ENCODE results near the gene RIIAD1.

DNA sequence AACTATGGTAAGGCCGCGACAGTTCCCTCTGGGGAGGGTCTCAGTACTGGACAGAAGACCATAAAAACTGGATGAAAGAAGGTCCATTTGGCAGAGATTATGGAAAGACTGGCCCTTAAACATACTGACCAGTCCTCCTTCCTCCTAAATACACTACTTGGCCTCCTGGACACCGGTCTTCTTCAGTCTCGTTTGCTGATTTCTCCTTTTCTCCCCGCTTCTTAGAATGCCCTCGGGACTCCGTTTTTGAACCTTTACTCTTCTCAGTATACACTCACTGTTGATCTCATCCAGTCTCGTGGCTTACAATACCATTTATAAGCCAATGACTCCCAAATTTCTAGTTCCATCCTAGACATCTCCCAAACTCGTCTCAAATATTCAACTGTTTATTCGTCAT, 42.7 kb downstream of the RIIAD1 start:
- TF ChIP-seq, protein P1, sequence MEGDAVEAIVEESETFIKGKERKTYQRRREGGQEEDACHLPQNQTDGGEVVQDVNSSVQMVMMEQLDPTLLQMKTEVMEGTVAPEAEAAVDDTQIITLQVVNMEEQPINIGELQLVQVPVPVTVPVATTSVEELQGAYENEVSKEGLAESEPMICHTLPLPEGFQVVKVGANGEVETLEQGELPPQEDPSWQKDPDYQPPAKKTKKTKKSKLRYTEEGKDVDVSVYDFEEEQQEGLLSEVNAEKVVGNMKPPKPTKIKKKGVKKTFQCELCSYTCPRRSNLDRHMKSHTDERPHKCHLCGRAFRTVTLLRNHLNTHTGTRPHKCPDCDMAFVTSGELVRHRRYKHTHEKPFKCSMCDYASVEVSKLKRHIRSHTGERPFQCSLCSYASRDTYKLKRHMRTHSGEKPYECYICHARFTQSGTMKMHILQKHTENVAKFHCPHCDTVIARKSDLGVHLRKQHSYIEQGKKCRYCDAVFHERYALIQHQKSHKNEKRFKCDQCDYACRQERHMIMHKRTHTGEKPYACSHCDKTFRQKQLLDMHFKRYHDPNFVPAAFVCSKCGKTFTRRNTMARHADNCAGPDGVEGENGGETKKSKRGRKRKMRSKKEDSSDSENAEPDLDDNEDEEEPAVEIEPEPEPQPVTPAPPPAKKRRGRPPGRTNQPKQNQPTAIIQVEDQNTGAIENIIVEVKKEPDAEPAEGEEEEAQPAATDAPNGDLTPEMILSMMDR (IDR thresholded peaks at IDR 0.05), result no peak
- TF ChIP-seq POLR2A (IDR thresholded peaks at IDR 0.05) (no peak), POLR2AphosphoS5 (IDR thresholded peaks at IDR 0.05) (no peak)

Data from stomach (tissue), 4 donors.